NOMO-1 treated with dmso at 0.1 percent for 144 hours (cell line): ENCODE data around the gene GARIN3.
"Not testable (repeated sequence)": the region's sequence is repeated elsewhere in the genome, so short reads cannot be mapped to it uniquely, and the experiment has no call there.

Source experiments
- DNase-seq: peaks from one replicate; lab custom pipeline; 2025; ENCODE audit not compliant: unreplicated experiment; lab: John Stamatoyannopoulos, UW

GARIN3 gene

GRCh38 chr5:157186309-157187045 is 20.4 kb upstream of the GARIN3 start:
- DNase-seq, result no peak

DNA sequence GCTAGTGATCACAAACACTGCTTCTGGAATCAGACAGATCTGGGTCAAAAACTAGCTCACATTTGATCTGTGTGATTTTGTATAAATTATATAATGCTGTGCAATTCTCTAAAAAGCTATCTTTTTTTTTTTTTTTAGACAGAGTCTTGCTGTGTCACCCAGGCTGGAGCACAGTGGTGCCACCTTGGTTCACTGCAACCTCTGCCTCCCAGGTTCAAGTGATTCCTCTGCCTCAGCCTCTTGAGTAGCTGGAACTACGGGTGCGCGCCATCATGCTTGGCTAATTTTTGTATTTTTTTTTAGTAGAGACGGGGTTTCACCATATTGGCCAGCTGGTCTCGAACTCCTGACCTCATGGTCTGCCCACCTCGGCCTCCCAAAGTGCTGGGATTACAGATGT is 19.1 kb upstream of the GARIN3 start:
- not testable (repeated sequence) for DNase-seq

- DNase-seq, result no peak
Measured at GRCh38 chr5:157184117-157184670, 18.1 kb upstream of the GARIN3 start.

DNA sequence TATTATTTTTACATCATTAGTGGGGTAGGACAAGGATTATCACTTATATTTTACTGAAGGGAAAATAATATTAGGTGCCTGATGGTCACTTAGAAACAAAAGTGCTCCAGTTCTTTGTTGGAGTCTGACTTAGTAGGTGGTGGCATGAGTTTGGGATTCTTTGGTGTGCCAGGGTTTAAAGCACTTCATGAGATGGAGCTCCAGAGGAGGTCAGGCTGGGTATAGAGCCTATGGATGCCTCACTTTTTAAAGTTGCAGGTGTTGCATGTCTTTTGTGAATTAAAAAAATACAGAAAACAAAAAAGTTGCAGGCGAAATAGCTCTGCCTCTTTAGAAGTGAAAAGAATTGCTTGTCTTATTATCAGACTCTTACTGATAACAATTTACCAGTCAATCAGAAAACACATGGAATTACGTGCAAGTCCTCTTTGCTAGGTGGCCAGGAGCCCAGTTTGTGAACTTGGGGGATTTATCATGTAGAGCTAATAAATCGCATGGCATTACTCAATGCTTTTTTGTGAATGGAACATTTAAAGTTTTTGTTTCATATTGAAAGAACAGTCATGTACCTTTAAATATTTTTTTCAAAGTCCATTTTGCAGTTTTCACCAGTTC is 16.2 kb upstream of the GARIN3 start:
- no peak for DNase-seq

- no peak for DNase-seq
Measured at GRCh38 chr5:157180374-157181264, 14.6 kb upstream of the GARIN3 start, which contains the start of gene ITK. Gene ITK, plus strand, starts transcription at chr5:157180840. Its CDS starts 138 bp downstream, at chr5:157180978.

GRCh38 chr5:157178966-157179365 is 12.9 kb upstream of the GARIN3 start:
- DNase-seq, result no peak

- no peak for DNase-seq
Measured at GRCh38 chr5:157177953-157178352, 11.9 kb upstream of the GARIN3 start.

GRCh38 chr5:157175071-157175612 is 9.1 kb upstream of the GARIN3 start:
- DNase-seq, result no peak

- no peak for DNase-seq
Measured at GRCh38 chr5:157172403-157172802, 6.3 kb upstream of the GARIN3 start.

DNA sequence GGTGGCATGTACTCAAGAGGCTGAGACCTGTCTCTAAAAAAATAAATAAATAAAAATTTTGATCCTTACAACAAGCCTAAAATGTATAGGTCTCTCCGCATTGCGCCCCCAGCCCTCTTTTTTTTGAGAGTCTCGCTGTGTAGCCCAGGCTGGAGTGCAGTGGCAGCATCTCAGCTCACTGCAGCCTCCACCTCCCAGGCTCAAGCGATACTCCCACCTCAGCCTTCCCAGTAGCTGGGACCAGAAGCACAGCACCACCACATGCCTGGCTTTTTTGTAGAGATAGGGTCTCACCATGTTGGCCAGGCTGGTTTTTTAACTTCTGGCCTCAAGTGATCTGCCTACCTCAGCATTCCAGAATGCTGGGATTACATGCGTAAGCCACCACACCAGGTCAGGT is 2.2 kb upstream of the GARIN3 start:
- DNase-seq, result no peak

- no peak for DNase-seq
Measured at GRCh38 chr5:157167214-157167621, 1.2 kb upstream of the GARIN3 start.

DNA sequence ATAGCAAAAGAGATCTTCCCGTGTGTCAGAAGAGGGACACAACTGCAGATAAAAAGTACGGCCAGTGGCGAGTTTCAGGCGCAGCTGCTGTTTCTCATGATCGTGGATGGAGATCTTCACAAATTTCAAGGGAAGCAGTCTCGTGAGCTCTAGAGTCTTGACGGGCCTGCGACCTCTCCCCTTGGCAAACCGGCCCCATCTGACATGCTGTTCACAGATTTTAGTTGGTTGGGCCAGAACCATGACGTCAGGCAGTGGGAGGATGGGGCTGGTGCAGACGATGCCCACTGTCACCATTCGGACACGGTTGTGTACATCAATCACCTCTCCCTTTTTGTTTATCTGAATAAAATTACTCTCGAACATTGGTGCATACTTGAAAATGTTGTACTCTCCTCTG is 396 bp downstream of the GARIN3 start:
- DNase-seq, result no peak

GRCh38 chr5:157165261-157165660 is 803 bp downstream of the GARIN3 start:
- no peak for DNase-seq

DNA sequence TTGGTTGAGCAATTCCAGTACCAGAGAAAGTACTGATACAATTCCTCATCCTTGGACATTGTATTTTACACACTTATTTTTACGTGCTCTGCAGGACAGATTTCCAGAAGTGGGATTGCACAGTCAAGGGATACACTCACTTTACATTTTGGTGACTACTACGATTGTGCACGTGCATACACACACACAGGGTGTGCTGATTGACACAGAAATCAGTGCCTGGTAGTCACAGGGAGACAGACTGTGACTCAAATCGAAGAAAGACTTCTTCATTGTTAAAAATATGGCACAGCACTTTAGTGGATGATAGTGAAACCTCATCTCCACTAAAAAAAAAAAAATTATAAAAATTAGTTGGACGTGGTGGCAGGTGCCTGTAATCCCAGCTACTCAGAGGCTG is 1.5 kb downstream of the GARIN3 start:
- no peak for DNase-seq

- DNase-seq, result no peak
Measured at GRCh38 chr5:157162919-157163510, 3.0 kb downstream of the GARIN3 start.

DNA sequence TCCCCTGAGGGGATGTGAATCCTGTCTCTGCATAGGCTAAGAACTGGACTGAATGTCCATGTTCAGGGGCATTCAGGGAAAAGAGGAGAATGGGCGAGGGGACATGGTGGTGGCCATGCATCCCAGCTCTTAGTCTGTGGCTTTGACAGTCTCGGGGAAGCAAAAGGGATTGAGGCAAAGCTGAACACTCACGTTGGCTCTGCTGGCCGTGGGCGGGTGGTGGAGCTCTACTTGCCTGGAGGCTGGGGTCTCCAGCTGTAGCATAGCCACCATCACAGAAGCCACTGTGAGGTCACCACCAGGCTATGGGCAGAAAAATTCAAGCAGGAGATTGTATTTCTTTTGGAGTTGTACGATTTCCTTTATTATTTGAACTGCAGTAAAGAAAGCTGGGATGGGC is 4.1 kb downstream of the GARIN3 start:
- DNase-seq, result no peak

GRCh38 chr5:157160001-157160400 is 6.1 kb downstream of the GARIN3 start:
- no peak for DNase-seq

DNA sequence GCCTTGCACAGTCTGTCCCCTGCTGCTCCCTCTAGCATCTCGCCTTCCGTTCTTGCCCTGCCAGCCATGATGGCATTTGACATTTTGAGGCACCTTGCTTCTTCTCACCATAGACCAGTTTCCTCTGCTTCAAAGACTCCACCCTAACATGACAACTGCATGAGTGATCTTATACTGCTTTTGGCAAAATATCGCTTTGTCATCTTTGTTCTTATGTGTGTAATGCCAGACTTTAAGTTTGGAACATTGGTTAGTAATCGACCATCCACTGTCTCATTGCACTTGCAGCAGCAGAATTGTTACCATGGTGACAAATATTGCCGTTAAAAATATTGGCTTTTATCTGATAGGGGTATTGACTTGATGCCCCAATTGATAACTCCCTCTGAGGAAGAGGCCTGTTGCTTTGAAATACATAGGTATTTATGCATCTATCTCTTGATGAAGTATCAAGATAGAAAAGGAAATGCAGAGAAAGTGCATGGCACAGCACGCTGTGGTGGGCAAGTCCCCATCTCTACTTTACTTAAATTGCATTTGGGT is 6.8 kb downstream of the GARIN3 start:
- DNase-seq, result no peak

DNA sequence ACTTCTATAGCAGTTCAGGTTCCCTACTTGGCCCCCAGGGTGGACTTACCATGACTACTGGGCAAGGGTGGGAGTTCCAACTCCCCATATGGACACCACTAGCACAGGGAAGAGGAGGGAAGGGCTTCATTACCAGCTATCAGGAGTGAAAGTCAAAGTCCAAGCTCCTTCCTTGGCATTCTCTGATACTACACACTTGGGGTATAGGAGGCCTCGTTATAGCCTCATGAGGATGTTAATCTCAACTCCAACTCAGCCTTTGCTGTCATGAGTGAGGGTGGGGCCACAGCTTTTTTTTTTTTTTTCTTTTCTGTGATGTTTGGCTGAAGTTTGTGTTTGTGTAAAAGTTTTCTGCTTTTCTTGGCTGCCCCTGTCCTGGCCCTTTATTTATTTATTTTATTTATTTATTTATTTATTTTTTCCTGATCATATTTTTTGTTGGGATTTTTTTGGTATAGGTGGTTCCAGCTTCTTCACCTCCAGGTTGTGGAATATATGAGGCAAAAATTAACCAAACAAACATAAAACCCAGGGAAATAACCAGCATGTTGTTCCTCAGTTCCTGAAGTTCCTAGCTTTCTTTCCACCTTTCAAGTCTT is 8.7 kb downstream of the GARIN3 start:
- no peak for DNase-seq

DNA sequence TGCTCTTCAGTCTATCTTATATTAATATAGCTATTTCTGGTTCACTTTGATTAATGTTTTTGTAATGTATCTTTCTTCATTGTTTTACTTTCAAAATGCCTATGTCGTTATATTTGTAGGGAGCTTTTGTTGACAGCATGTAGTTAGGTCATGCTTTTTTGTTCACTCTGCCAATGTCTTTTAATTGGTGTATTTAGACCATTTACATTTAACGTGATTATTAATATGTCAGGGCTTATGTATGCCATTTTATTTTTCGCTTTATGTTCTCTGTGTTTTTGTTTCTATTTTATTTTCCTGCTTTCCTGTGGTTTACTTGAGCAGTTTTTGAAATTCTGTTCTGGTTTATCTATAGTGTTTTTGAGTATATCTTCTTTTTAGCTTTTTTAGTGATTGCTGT is 10.8 kb downstream of the GARIN3 start:
- DNase-seq, result no peak
